GM12875 (cell line): ENCODE data around the gene BTBD9.

ENCODE experiments used
- H3K4me3 ChIP-seq: one replicate; pipeline ENCODE4 v1.5.1; 2011; ENCODE audit warnings: low read depth, low read length, control low read depth
- CTCF ChIP-seq: IDR thresholded peaks from 2 replicates; pipeline ENCODE4 v1.5.1; 2011; ENCODE audit warnings: low read depth, mild to moderate bottlenecking, control low read depth, inconsistent platforms, low read length, moderate library complexity, borderline replicate concordance; ENCODE audit not compliant: insufficient read depth

BTBD9 gene

GRCh38 chr6:38671885-38672467, 32.2 kb upstream of the BTBD9 start:
- peak; percentile 49; the same call in 1 of the 2 replicates for TF ChIP-seq CTCF
- H3K4me3 ChIP-seq = no peak overlapping the region

- H3K4me3 ChIP-seq = no peak overlapping the region
- TF ChIP-seq CTCF = no peak
Measured at GRCh38 chr6:38658418-38659167, 18.9 kb upstream of the BTBD9 start.

- no peak for TF ChIP-seq CTCF
- H3K4me3 ChIP-seq = no peak overlapping the region
Measured at GRCh38 chr6:38656896-38657295, 17.2 kb upstream of the BTBD9 start.

- no peak overlapping the region for H3K4me3 ChIP-seq
- no peak for TF ChIP-seq CTCF
Measured at GRCh38 chr6:38654263-38654662, 14.5 kb upstream of the BTBD9 start.

GRCh38 chr6:38651121-38651784, 11.5 kb upstream of the BTBD9 start:
- TF ChIP-seq CTCF = no peak

GRCh38 chr6:38650207-38650752, 10.6 kb upstream of the BTBD9 start:
- TF ChIP-seq CTCF = no peak

More at GRCh38 chr6:38651121-38651784, 11.5 kb upstream of the BTBD9 start:
- H3K4me3 ChIP-seq = no peak overlapping the region

More at GRCh38 chr6:38650207-38650752, 10.6 kb upstream of the BTBD9 start:
- H3K4me3 ChIP-seq = no peak overlapping the region
